ENCODE data around the gene DHX40.
"Not testable (repeated sequence)": the region's sequence is repeated elsewhere in the genome, so short reads cannot be mapped to it uniquely, and the experiment has no call there.

The DHX40 gene

DNA sequence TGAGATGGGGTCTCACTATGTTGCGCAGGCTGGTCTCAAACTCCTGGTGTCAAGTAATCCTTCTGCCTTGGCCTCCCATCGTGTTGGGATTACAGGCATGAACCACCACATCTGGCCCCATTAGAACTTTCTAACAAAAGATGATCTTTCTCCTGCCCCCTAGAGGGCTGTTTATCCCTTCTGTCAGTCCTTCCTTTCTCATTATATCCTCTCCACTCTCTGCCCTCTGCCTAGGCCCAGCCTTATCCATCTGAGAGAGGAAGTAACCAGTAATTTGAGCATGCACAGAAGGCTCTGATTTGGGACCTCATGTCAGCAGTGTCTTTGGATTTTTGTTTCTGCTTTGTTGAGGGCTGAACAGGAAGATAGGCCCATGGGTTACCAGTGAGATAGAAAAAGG lies 4.4 kb upstream of the DHX40 start:
- DNase-seq (ENCODE audit: low read depth) = no peak

- DNase-seq (ENCODE audit: low read depth) = peak; percentile 13
These were observed 532 bp downstream of the DHX40 start for GRCh38 chr17:59565959-59566324.

GRCh38 chr17:59569151-59569550 lies 3.7 kb downstream of the DHX40 start:
- DNase-seq (ENCODE audit: low read depth) = not testable (repeated sequence)

GRCh38 chr17:59572301-59572924 lies 7.0 kb downstream of the DHX40 start:
- no peak for DNase-seq (ENCODE audit: low read depth)

DNA sequence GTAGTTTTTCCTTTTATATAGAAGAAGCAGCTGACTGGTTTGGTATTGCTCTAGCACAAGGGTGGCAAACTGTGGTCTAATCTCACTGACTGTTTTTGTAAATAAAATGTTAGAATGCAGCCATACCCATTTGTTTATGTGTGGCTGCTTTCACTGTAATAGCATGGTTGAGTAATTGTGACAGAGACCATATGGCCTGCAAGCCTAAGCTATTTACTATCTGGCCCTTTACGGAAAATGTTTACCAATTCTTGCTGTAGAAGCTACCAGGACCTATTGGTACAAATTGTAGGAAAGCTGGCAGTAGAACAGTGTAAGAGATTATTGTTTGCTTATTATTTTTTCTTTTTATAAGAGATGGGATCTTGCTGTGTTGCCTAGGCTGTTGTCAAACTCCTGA lies 18.8 kb downstream of the DHX40 start:
- not testable (repeated sequence) for DNase-seq (ENCODE audit: low read depth)

GRCh38 chr17:59600169-59600568 lies 34.8 kb downstream of the DHX40 start:
- DNase-seq (ENCODE audit: low read depth) = no peak

DNA sequence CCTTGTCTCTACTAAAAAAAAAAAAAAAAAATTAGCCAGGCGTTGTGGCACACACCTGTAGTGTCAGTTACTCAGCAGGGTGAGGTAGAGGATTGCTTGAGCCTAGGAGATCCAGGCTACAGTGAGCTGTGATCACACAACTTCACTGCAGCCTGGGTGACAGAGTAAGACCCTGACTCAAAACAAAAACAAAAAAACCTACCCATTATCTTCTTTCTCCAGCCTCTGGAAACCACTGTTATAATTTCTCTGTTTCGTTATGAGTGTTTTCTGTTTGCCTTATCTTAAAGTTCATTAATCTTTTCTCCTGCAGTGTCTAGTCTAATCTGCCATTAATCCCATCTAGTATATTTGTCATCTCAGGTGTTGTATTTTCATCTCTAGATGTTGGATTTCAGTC lies 35.7 kb downstream of the DHX40 start:
- DNase-seq (ENCODE audit: low read depth) = no peak

DNA sequence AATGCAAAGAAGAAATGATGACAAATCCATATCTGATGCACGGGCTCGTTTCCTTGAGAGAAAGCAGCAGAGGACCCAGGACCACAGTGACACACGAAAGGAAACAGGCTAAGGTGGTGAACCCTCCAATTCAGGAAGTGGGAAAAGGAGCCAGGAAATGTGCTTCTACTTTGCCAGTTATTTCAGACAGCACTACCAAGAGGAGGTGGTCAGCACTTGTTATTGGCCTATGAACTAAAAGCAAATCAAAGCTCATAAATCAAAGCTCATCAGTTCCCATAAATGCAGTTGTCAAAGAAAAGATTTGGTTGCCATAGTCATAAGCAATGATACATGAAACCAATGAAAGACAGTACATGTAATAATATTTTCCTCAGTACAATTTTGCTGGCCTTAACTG lies 41.7 kb downstream of the DHX40 start:
- DNase-seq (ENCODE audit: low read depth) = no peak

DNA sequence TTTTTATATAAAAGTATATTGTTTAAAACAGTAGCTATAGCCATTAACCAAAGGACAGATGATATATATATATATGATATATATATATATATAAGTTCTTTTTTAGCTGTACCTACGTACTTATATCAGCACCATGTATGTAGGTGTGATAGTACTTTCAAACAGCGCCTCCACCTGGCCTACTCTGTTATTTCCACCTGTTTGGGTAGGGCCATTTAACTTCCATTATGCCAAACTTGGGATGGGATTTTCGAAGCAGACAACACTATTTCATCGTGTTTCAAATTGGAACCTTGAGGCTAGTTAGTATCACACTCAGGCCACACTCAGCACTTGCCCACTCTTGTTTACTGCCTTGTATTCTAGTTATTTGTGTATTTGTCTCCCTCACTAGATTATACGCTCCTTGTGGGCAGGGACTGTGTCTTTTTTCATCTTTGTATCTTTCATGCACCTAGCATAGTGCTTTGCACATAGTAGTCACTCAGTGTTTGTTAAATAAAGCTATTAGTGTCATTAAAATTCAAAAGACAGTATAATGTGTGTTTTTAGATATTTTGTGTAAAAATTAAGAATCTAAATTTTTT lies 42.5 kb downstream of the DHX40 start:
- DNase-seq (ENCODE audit: low read depth) = no peak

DNA sequence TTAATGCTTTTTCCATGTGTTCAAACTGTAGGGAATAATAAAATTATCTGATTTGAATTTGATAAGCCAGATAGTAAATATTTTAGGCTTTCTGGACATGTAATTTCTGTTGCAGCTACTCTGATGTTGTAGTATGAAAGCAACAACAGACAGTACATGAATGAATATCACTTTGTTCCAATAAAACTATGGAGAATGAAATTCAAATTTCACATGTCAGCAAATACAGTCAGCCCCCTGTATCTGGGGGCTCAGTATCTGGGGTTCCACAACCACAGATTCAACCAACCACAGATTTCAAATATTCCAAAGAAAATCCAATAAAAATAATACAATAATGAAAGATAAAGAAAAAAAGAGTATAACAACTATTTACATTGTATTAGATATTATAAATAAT lies 46.1 kb downstream of the DHX40 start:
- no peak for DNase-seq (ENCODE audit: low read depth)

DNA sequence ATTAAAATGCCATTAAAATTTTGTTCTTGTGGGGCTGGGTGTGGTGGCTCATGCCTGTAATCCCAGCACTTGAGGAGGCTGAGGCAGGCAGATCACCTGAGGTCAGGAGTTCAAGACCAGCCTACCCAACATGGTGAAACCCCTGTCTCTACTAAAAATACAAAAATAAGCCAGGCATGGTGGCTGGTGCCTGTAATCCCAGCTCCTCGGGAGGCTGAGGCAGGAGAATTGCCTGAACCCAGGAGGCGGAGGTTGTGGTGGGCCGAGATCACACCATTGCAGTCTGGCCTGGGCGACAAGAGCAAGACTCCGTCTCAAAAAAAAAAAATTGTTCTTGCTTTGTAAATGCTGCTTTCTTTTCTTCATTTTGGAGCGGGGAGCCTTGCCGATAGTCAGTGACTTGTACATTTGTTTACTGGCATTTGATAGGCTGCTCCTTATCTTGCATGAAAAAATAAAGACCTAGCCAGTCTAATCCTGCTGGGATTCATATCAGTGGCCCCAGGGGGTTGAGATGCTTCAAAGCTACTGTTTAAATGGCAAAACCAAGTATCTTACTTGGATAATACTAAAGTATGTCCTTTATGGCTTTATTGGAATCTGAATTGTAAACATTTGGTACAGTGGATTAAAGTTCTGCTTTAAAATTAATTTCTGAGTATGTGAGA lies 51.0 kb downstream of the DHX40 start:
- no peak for DNase-seq (ENCODE audit: low read depth)

DNA sequence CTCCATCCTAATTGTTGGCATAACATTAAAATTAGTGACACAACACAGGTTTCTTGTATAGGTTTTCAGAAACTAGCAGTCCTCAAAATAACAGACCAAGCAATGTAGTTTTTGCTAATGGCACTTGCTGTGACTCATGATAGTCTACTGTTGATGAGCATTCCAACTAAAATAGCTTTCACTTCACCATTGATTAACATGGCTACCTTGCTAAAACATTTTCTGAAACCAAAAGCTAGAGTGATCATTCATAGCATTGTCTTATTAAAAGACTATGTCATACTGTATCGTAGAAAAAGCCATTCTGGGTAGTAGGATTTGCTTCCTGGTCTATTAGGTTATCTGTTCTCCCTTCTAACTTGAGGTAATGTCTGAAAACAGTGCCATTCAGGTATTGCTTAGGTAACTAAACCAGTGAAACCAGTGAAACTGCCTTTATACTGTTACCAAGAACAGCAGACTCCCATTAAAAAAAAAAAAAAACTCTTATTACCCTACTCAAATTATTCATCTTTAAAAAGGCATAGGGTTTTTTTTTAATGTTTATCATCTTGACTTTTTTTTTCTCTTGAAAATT lies 51.8 kb downstream of the DHX40 start:
- DNase-seq (ENCODE audit: low read depth) = no peak

- no peak for DNase-seq (ENCODE audit: low read depth)
These were observed 53.6 kb downstream of the DHX40 start for GRCh38 chr17:59619035-59619297.

- DNase-seq (ENCODE audit: low read depth) = peak; percentile 83
These were observed 54.1 kb downstream of the DHX40 start, which contains the start of gene CLTC for GRCh38 chr17:59619298-59620063. CLTC (plus strand) TSS chr17:59619895; CDS start chr17:59620132, 237 bp downstream.

DNA sequence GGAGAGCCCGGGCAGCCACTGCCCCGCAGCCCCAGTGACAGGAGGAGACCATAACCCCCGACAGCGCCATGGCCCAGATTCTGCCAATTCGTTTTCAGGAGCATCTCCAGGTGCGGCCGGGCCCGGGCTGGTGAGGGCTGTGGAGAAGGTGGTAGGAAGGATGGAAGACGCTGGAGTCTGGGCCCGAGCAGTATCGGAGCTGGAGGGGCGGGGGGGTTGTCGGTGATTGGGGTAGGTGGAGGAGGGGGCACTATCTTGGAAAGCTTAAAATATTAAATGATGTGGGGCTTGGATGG lies 54.6 kb downstream of the DHX40 start:
- no peak for DNase-seq (ENCODE audit: low read depth)

GRCh38 chr17:59620518-59621259 lies 55.3 kb downstream of the DHX40 start:
- DNase-seq (ENCODE audit: low read depth) = peak; percentile 22

- DNase-seq (ENCODE audit: low read depth) = no peak
These were observed 56.4 kb downstream of the DHX40 start for GRCh38 chr17:59621771-59622170.

DNA sequence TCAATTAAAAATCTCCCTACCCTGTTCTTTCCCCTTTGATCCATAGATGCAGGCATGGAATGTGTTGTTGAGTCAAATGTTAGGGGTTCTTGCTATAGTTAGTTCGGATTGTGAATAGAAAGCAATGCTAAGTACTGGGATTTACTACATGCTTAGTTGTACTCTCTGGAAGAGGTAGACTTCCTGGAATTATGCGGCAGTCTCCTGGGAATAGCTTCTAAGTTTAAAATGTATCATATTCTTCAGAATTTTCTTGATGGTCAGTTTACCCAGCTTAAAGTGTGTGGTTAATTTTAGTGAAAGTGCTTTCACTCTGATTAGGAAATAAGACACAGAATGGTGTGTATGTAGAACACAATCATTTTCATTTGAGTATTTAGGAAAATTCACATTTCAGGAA lies 57.7 kb downstream of the DHX40 start:
- DNase-seq (ENCODE audit: low read depth) = no peak

DNA sequence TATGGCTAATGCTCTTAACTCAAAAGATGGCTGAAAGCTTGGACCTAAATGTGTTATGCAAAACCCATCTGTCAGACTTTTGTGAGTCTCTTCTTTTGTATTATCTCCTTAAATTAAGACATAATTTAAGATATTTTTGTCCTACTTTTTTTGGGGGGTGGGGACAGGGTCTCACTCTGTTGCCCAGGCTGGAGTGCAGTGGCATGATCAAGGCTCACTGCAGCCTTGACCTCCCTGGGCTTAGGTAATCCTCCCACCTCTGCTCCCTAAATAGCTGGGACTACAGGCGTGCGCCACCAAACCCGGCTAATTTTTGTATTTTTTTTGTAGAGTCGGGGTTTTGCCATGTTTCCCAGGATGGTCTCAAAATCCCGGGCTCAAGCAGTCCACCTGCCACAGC lies 61.3 kb downstream of the DHX40 start:
- DNase-seq (ENCODE audit: low read depth) = no peak

GRCh38 chr17:59627274-59627673 lies 61.9 kb downstream of the DHX40 start:
- no peak for DNase-seq (ENCODE audit: low read depth)

- DNase-seq (ENCODE audit: low read depth) = no peak
These were observed 62.4 kb downstream of the DHX40 start for GRCh38 chr17:59627770-59628171.

DNA sequence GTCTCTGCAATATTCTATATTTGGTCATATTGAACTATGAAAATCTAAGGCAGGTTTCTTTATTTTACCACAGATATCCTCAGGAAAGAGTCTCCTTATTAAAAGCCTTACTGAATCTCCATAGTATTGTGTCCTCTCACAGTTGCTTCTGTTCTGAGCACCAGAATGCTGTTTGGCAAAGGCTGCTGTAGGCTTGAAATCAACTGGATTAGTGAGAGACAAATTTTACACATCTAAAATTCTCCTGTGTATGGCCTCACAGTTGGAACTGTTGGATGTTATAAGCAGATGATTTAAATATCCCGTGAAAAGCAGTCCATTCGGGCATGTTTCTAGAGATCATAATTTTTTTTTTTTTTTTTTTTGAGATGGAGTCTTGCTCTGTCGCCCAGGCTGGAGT lies 63.8 kb downstream of the DHX40 start:
- DNase-seq (ENCODE audit: low read depth) = no peak

All from activated T-cell treated with anti-CD3 and anti-CD28 coated beads for 1 hour (primary cell).